Lung (tissue), 12 donors: ENCODE data around the gene F12. TPM values are rescaled to one million over a fixed set of nuclear protein-coding genes. Genes with fewer than 3 reads are reported as not detected.

Source experiments
- ATAC-seq: fragments of 200-7000 bp; cut with Tn5 transposase; one replicate; pipeline ENCODE4 v1.9.1; 2020; ENCODE audit warnings: moderate number of reproducible peaks; ENCODE audit not compliant: insufficient read depth, low FRiP score
- DNase-seq, 3 donors: peaks; one replicate each; pipeline ENCODE4 v3.0.0-alpha.2; 2013 to 2017
- H3K27ac ChIP-seq, 2 donors: one replicate each; pipeline ENCODE4 v1.5.1; 2013; ENCODE audit warnings: mild to moderate bottlenecking in 2 of 2, moderate library complexity in 2 of 2, control low read depth in 1 of 2, inconsistent platforms in 1 of 2, low read depth in 1 of 2, low read length in 1 of 2
- H3K27me3 ChIP-seq, 3 donors: one replicate each; pipeline ENCODE4 v1.5.1; 2013; ENCODE audit warnings: low read length in 2 of 3; ENCODE audit not compliant: control insufficient read depth in 3 of 3, insufficient read depth in 3 of 3
- H3K36me3 ChIP-seq, 4 donors: one replicate each; pipeline ENCODE4 v1.5.1; 2013; ENCODE audit warnings: low read length in 4 of 4, mild to moderate bottlenecking in 1 of 4, moderate library complexity in 1 of 4; ENCODE audit not compliant: control insufficient read depth in 4 of 4, insufficient read depth in 4 of 4
- H3K4me1 ChIP-seq, 5 donors: one replicate each; pipeline ENCODE4 v1.5.1; 2013; ENCODE audit warnings: low read length in 5 of 5, mild to moderate bottlenecking in 2 of 5, moderate library complexity in 1 of 5; ENCODE audit not compliant: control insufficient read depth in 5 of 5, insufficient read depth in 5 of 5
- H3K4me3 ChIP-seq: one replicate; pipeline ENCODE4 v1.5.1; 2013; ENCODE audit warnings: mild to moderate bottlenecking, control low read depth, moderate library complexity
- H3K9ac ChIP-seq, 2 donors: one replicate each; pipeline ENCODE4 v1.5.1; 2013; ENCODE audit warnings: low read length in 2 of 2, control low read depth in 1 of 2; ENCODE audit not compliant: insufficient read depth in 1 of 2
- H3K9me3 ChIP-seq, 4 donors: one replicate each; pipeline ENCODE4 v1.5.1; 2013; ENCODE audit warnings: low read length in 3 of 4, mild to moderate bottlenecking in 1 of 4, moderate library complexity in 1 of 4; ENCODE audit not compliant: control insufficient read depth in 4 of 4, insufficient read depth in 3 of 4
- CTCF ChIP-seq: IDR thresholded peaks from 2 replicates; pipeline ENCODE4 v1.5.1; 2012; ENCODE audit warnings: mild to moderate bottlenecking; ENCODE audit errors: control extremely low read depth, extremely low read depth
- WGBS, 2 donors: extraction: QIAGEN DNeasy Blood & Tissue Kit; methylation state at CpG; one replicate each; pipeline ENCODE4 v1.1.7; 2013; 5-methylcytosine and 5-hydroxymethylcytosine counted together
- polyA plus RNA-seq, 2 donors: library from polyadenylated mRNA; stranded (reverse); fragments of 200-250 nt; gene quantifications; one replicate each; pipeline ENCODE4 v1.2.1, GENCODE V29; 2013
- total RNA-seq, 2 donors: library from RNA; depleted of rRNA in 1 of 2; stranded (reverse); fragments of >200 nt in 1 of 2; gene quantifications; one replicate each; pipeline ENCODE4 v1.2.1, GENCODE V29; 2014 to 2021
- donor health status: control.
- donor health status: control.
- donor health status: Bipolar disorder and iron deficiency.
- donor health status: healthy.
- donor health status: DM: yes; HTN: yes; CAD: no.

F12 gene
- total and polyA plus RNA-seq, 4 donors: 1.3 to 1.7 (median 1.4) TPM; not detected in 1

- H3K4me1 ChIP-seq: peaks cover 0 to 4% (median 3%) of the 10 kb centered on the region in 5 donors
- TF ChIP-seq CTCF: no peak
- no peak for ATAC-seq
- 47 to 63% methylated on average over 3 of the region's 3 CpGs for WGBS, 2 donors
- no peaks in the 10 kb centered on the region for H3K36me3 ChIP-seq
- H3K4me3 ChIP-seq: no peak overlapping the region
- H3K9me3 ChIP-seq: no peaks in the 10 kb centered on the region
- H3K9ac ChIP-seq: no peak overlapping the region
- no peak overlapping the region for H3K27ac ChIP-seq
- no peak for DNase-seq
- peaks cover 0 to 2% (median 0%) of the 10 kb centered on the region in 3 donors for H3K27me3 ChIP-seq
These were observed 52.6 kb downstream of the F12 start for GRCh38 chr5:177356746-177357145.

GRCh38 chr5:177355868-177356168, 53.5 kb downstream of the F12 start:
- H3K27me3 ChIP-seq: peaks cover 0 to 2% (median 0%) of the 10 kb centered on the region in 3 donors
- H3K36me3 ChIP-seq: no peaks in the 10 kb centered on the region
- H3K9ac ChIP-seq: no peak overlapping the region
- TF ChIP-seq CTCF: no peak
- no peak overlapping the region for H3K27ac ChIP-seq
- no peak overlapping the region for H3K4me3 ChIP-seq
- ATAC-seq (no peak), DNase-seq (no peak)
- H3K4me1 ChIP-seq: peaks cover 0 to 7% (median 3%) of the 10 kb centered on the region in 5 donors
- H3K9me3 ChIP-seq: no peaks in the 10 kb centered on the region
- 4 to 6% methylated on average over 1 of the region's 1 CpG for WGBS, 2 donors

GRCh38 chr5:177355162-177355867, 54.0 kb downstream of the F12 start:
- Histone ChIP-seq H3K27ac (no peak overlapping the region), H3K9ac (no peak overlapping the region), H3K4me1 (peaks cover 3 to 12% (median 5%) of the 10 kb centered on the region in 5 donors), H3K4me3 (no peak overlapping the region), H3K27me3 (peaks cover 0 to 2% (median 0%) of the 10 kb centered on the region in 3 donors), H3K36me3 (no peaks in the 10 kb centered on the region), H3K9me3 (no peaks in the 10 kb centered on the region)
- no peak for TF ChIP-seq CTCF
- ATAC-seq (no peak), DNase-seq (no peak)
- WGBS, 2 donors: 91 to 93% methylated on average over 1 of the region's 1 CpG

- Histone ChIP-seq H3K36me3 (peaks cover 0 to 5% (median 0%) of the 10 kb centered on the region in 4 donors), H3K27ac (no peak overlapping the region), H3K9ac (no peak overlapping the region), H3K4me1 (peaks cover 4 to 18% (median 11%) of the 10 kb centered on the region in 5 donors), H3K4me3 (no peak overlapping the region), H3K27me3 (peaks cover 0 to 2% (median 0%) of the 10 kb centered on the region in 3 donors), H3K9me3 (no peaks in the 10 kb centered on the region)
- ATAC-seq (no peak), DNase-seq (no peak)
- no peak for TF ChIP-seq CTCF
- 64 to 79% methylated on average over 3 of the region's 3 CpGs for WGBS, 2 donors
These were observed 54.7 kb downstream of the F12 start for GRCh38 chr5:177354711-177355110.
